Tibial nerve (tissue), 3 donors: ENCODE results near the gene BRSK2.

ENCODE experiments used
- POLR2A ChIP-seq, 2 donors: fragments of 450-650 bp; IDR thresholded peaks; one replicate each; pipeline ENCODE4 v1.6.1; 2017; ENCODE audit warnings: antibody characterized with exemption in 2 of 2, mild to moderate bottlenecking in 2 of 2, moderate library complexity in 2 of 2
- TF ChIP-seq, protein P1 (sequence below), 5 experiments: fragments of 200-600 bp in 3 of 5; fragments of 450-650 bp in 2 of 5; sonication (generic) in 3 of 5; IDR thresholded peaks; one replicate each; pipeline ENCODE4 v1.5.1; 2016 to 2019; ENCODE audit warnings: antibody characterized with exemption in 5 of 5, mild to moderate bottlenecking in 3 of 5, moderate library complexity in 2 of 5

DNA sequence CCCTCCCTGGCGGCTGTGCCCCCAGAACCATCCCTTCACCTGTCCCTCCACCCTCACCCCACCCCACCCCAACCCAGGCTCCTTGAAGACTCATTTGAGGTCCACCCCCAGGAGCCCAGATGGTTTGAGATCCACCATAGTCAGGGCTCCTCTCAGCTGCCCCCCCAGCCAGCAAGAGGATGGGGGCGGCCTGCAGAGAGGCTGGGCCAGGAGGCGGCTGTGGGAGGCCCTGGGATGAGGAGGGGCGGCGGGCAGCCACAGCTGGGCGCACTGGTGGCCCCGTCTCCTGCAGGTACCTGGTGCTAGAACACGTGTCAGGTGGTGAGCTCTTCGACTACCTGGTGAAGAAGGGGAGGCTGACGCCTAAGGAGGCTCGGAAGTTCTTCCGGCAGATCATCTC, 50.8 kb downstream of the BRSK2 start:
- TF ChIP-seq, protein P1, sequence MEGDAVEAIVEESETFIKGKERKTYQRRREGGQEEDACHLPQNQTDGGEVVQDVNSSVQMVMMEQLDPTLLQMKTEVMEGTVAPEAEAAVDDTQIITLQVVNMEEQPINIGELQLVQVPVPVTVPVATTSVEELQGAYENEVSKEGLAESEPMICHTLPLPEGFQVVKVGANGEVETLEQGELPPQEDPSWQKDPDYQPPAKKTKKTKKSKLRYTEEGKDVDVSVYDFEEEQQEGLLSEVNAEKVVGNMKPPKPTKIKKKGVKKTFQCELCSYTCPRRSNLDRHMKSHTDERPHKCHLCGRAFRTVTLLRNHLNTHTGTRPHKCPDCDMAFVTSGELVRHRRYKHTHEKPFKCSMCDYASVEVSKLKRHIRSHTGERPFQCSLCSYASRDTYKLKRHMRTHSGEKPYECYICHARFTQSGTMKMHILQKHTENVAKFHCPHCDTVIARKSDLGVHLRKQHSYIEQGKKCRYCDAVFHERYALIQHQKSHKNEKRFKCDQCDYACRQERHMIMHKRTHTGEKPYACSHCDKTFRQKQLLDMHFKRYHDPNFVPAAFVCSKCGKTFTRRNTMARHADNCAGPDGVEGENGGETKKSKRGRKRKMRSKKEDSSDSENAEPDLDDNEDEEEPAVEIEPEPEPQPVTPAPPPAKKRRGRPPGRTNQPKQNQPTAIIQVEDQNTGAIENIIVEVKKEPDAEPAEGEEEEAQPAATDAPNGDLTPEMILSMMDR (IDR thresholded peaks at IDR 0.05): no peak
- no peak for TF ChIP-seq POLR2A (IDR thresholded peaks at IDR 0.05)
